H9 (cell line): ENCODE results near the gene EFHD1. TPM values are rescaled to one million over a fixed set of nuclear protein-coding genes. Genes with fewer than 3 reads are reported as not detected.
A peak's percentile ranks its signal among the peaks of the same experiment; 100 is the strongest.

Experiments used
- DNase-seq: peaks from one replicate; pipeline ENCODE4 v3.0.0-alpha.2; 2017
- H2AFZ ChIP-seq: one replicate; pipeline ENCODE4 v1.6.1; 2013; ENCODE audit warnings: mild to moderate bottlenecking, low read length, control low read depth, moderate library complexity
- H2AK5ac ChIP-seq: 2 replicates; pipeline ENCODE4 v1.6.1; 2013; ENCODE audit warnings: low read length, control low read depth, mixed read lengths; ENCODE audit not compliant: insufficient read length
- H2BK120ac ChIP-seq: one replicate; pipeline ENCODE4 v1.6.1; 2013; ENCODE audit warnings: low read depth, mild to moderate bottlenecking, low read length, control low read depth, inconsistent platforms; ENCODE audit not compliant: poor library complexity, severe bottlenecking
- H2BK12ac ChIP-seq: 2 replicates; pipeline ENCODE4 v1.6.1; 2013; ENCODE audit warnings: low read length, control low read depth, mixed read lengths, low read depth; ENCODE audit not compliant: insufficient read length
- H2BK15ac ChIP-seq: 2 replicates; pipeline ENCODE4 v1.6.1; 2013; ENCODE audit warnings: low read depth, low read length, control low read depth
- H2BK20ac ChIP-seq: one replicate; pipeline ENCODE4 v1.6.1; 2013; ENCODE audit warnings: low read depth, mild to moderate bottlenecking, low read length, control low read depth, inconsistent platforms; ENCODE audit not compliant: poor library complexity, severe bottlenecking
- H2BK5ac ChIP-seq: 2 replicates; pipeline ENCODE4 v1.6.1; 2013; ENCODE audit warnings: low read length, control low read depth, mixed read lengths; ENCODE audit not compliant: insufficient read length
- H3K14ac ChIP-seq: 2 replicates; pipeline ENCODE4 v1.6.1; 2013; ENCODE audit warnings: low read length, control low read depth; ENCODE audit not compliant: insufficient read depth
- H3K18ac ChIP-seq: 2 replicates; pipeline ENCODE4 v1.6.1; 2013; ENCODE audit warnings: low read depth, mild to moderate bottlenecking, mixed read lengths, low read length, control low read depth; ENCODE audit not compliant: insufficient read length
- H3K23ac ChIP-seq: 2 replicates; pipeline ENCODE4 v1.6.1; 2013; ENCODE audit warnings: low read length, control low read depth, mixed read lengths, low read depth; ENCODE audit not compliant: insufficient read length
- H3K23me2 ChIP-seq: 2 replicates; pipeline ENCODE4 v1.6.1; 2013; ENCODE audit warnings: low read depth, mild to moderate bottlenecking, mixed read lengths, low read length, control low read depth; ENCODE audit not compliant: insufficient read length, poor library complexity, severe bottlenecking
- H3K27ac ChIP-seq: 2 replicates; pipeline ENCODE4 v1.5.1; 2013; ENCODE audit warnings: low read length, control low read depth, mixed read lengths, low read depth; ENCODE audit not compliant: insufficient read length
- H3K27me3 ChIP-seq: 2 replicates; pipeline ENCODE4 v1.6.1; 2013; ENCODE audit warnings: low read length, control low read depth, inconsistent platforms; ENCODE audit not compliant: insufficient read depth
- H3K4ac ChIP-seq: 2 replicates; pipeline ENCODE4 v1.6.1; 2013; ENCODE audit warnings: low read depth, mild to moderate bottlenecking, control low read depth, inconsistent platforms, low read length, moderate library complexity
- H3K4me1 ChIP-seq: 2 replicates; pipeline ENCODE4 v1.6.1; 2013; ENCODE audit warnings: low read length, control low read depth, inconsistent platforms; ENCODE audit not compliant: insufficient read depth
- H3K4me2 ChIP-seq: 2 replicates; pipeline ENCODE4 v1.6.1; 2013; ENCODE audit warnings: low read length, control low read depth, mixed read lengths; ENCODE audit not compliant: insufficient read length, insufficient read depth
- H3K56ac ChIP-seq: 2 replicates; pipeline ENCODE4 v1.6.1; 2013; ENCODE audit warnings: low read depth, mild to moderate bottlenecking, mixed read lengths, low read length, control low read depth; ENCODE audit not compliant: insufficient read length
- H3K79me1 ChIP-seq: 2 replicates; pipeline ENCODE4 v1.6.1; 2013; ENCODE audit warnings: low read depth, mild to moderate bottlenecking, moderate library complexity, low read length, control low read depth, inconsistent platforms; ENCODE audit not compliant: insufficient read depth, poor library complexity, severe bottlenecking
- H3K79me2 ChIP-seq: 2 replicates; pipeline ENCODE4 v1.6.1; 2013; ENCODE audit warnings: low read length, control low read depth, inconsistent platforms; ENCODE audit not compliant: insufficient read depth
- H3K9ac ChIP-seq: 2 replicates; pipeline ENCODE4 v1.6.1; 2013; ENCODE audit warnings: low read length, control low read depth, mixed read lengths; ENCODE audit not compliant: insufficient read length; ENCODE audit errors: extremely low read depth
- H3K9me3 ChIP-seq: one replicate; pipeline ENCODE4 v1.6.1; 2013; ENCODE audit warnings: low read depth, low read length, inconsistent platforms; ENCODE audit not compliant: control insufficient read depth
- H3T11ph ChIP-seq: one replicate; pipeline ENCODE4 v1.6.1; 2013; ENCODE audit warnings: mild to moderate bottlenecking, low read length, control low read depth, inconsistent platforms
- H4K20me1 ChIP-seq: one replicate; pipeline ENCODE4 v1.6.1; 2013; ENCODE audit not compliant: control insufficient read depth, insufficient read length, insufficient read depth
- H4K5ac ChIP-seq: 2 replicates; pipeline ENCODE4 v1.6.1; 2013; ENCODE audit warnings: low read depth, mild to moderate bottlenecking, mixed read lengths, low read length, control low read depth; ENCODE audit not compliant: insufficient read length
- H4K8ac ChIP-seq: replicated peaks from 2 replicates; pipeline ENCODE4 v1.6.1; 2013; ENCODE audit warnings: low read length, control low read depth, mixed read lengths, low read depth; ENCODE audit not compliant: insufficient read length
- H4K91ac ChIP-seq: 2 replicates; pipeline ENCODE4 v1.6.1; 2013; ENCODE audit warnings: low read depth, mild to moderate bottlenecking, moderate library complexity, mixed read lengths, low read length, control low read depth; ENCODE audit not compliant: insufficient read length
- H3K27ac Mint-ChIP-seq, 3 experiments: 2 replicates in 2 of 3; 3 replicates in 1 of 3; pipeline ENCODE4 v1.8.0; 2020 to 2021; ENCODE audit warnings: mixed read lengths in 3 of 3, mild to moderate bottlenecking in 1 of 3, moderate library complexity in 1 of 3
- H3K27me3 Mint-ChIP-seq: 2 replicates; pipeline ENCODE4 v1.8.0; 2021; ENCODE audit warnings: low read depth, mild to moderate bottlenecking, moderate library complexity, mixed read lengths
- H3K36me3 Mint-ChIP-seq, 3 experiments: 2 replicates in 2 of 3; 3 replicates in 1 of 3; pipeline ENCODE4 v1.8.0; 2020 to 2021; ENCODE audit warnings: low read depth in 3 of 3, mixed read lengths in 3 of 3; ENCODE audit not compliant: insufficient read depth in 1 of 3
- H3K4me1 Mint-ChIP-seq, 2 experiments: 2 replicates each; pipeline ENCODE4 v1.8.0; 2020; ENCODE audit warnings: mixed read lengths in 2 of 2
- H3K4me3 Mint-ChIP-seq, 2 experiments: 2 replicates in 1 of 2; 3 replicates in 1 of 2; pipeline ENCODE4 v1.8.0; 2020 to 2021; ENCODE audit warnings: mild to moderate bottlenecking in 2 of 2, mixed read lengths in 2 of 2, moderate library complexity in 1 of 2
- H3K9me3 Mint-ChIP-seq, 2 experiments: 2 replicates in 1 of 2; 3 replicates in 1 of 2; pipeline ENCODE4 v1.8.0; 2020; ENCODE audit warnings: mild to moderate bottlenecking in 2 of 2, mixed read lengths in 2 of 2, moderate library complexity in 1 of 2
- WGBS: extraction: QIAGEN DNeasy Blood & Tissue Kit; methylation state at CpG from one replicate; pipeline ENCODE4 v1.1.7; 2013; ENCODE audit warnings: missing lambda C conversion rate, low lambda C conversion rate, mixed read lengths; ENCODE audit not compliant: insufficient read length; ENCODE audit errors: extremely low coverage; 5-methylcytosine and 5-hydroxymethylcytosine counted together
- total RNA-seq: library from RNA; stranded (reverse); gene quantifications from 2 replicates; pipeline ENCODE4 v1.2.1, GENCODE V29; 2021
- TF ChIP-seq, protein P1 (sequence below): fragments of 200-600 bp; sonication (generic); conservative IDR thresholded peaks from 3 replicates; pipeline ENCODE4 v1.8.0; 2021; ENCODE audit warnings: antibody characterized with exemption, mild to moderate bottlenecking

Gene EFHD1
- total RNA-seq, 1 experiment from 2014 or later = 2.8 TPM

- H2BK5ac ChIP-seq = no peak overlapping the region
- H3K9me3 Mint-ChIP-seq = peaks cover 0 to 5% of the 10 kb centered on the region in 2 experiments; a peak in 3 of 5 replicates
- DNase-seq = no peak
- no peak overlapping the region for H3T11ph ChIP-seq
- no peaks in the 10 kb centered on the region for H3K9me3 ChIP-seq
- H3K23ac ChIP-seq = no peak overlapping the region
- H4K8ac ChIP-seq = no peak overlapping the region
- H3K79me2 ChIP-seq = no peaks in the 10 kb centered on the region
- no peak overlapping the region for H2AK5ac ChIP-seq
- no peak overlapping the region for H2BK12ac ChIP-seq
- H2BK20ac ChIP-seq = no peak overlapping the region
- H3K56ac ChIP-seq = no peak overlapping the region
- peaks cover 3% of the 10 kb centered on the region for H3K23me2 ChIP-seq
- no peak overlapping the region for H3K4me3 Mint-ChIP-seq
- peak overlapping the region in 1 of 3 experiments; percentile 29; a peak in 1 of 7 replicates for H3K27ac Mint-ChIP-seq
- H3K4me1 Mint-ChIP-seq = no peaks in the 10 kb centered on the region; a peak in 1 of 4 replicates
- no peak overlapping the region for H2BK120ac ChIP-seq
- no peak overlapping the region for H3K18ac ChIP-seq
- H2AFZ ChIP-seq = no peak overlapping the region
- TF ChIP-seq, protein P1, sequence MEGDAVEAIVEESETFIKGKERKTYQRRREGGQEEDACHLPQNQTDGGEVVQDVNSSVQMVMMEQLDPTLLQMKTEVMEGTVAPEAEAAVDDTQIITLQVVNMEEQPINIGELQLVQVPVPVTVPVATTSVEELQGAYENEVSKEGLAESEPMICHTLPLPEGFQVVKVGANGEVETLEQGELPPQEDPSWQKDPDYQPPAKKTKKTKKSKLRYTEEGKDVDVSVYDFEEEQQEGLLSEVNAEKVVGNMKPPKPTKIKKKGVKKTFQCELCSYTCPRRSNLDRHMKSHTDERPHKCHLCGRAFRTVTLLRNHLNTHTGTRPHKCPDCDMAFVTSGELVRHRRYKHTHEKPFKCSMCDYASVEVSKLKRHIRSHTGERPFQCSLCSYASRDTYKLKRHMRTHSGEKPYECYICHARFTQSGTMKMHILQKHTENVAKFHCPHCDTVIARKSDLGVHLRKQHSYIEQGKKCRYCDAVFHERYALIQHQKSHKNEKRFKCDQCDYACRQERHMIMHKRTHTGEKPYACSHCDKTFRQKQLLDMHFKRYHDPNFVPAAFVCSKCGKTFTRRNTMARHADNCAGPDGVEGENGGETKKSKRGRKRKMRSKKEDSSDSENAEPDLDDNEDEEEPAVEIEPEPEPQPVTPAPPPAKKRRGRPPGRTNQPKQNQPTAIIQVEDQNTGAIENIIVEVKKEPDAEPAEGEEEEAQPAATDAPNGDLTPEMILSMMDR = no peak
- no CpG with 5 or more reads among the region's 8 CpGs for WGBS
- H3K27ac ChIP-seq = no peak overlapping the region
- no peaks in the 10 kb centered on the region for H3K4me1 ChIP-seq
- no peak overlapping the region for H4K5ac ChIP-seq
- no peak overlapping the region for H3K4ac ChIP-seq
- no peak overlapping the region for H3K14ac ChIP-seq
- H3K9ac ChIP-seq = no peak overlapping the region
- H3K27me3 ChIP-seq = no peaks in the 10 kb centered on the region
- H3K4me2 ChIP-seq = no peak overlapping the region
- H4K20me1 ChIP-seq = no peaks in the 10 kb centered on the region
- H3K36me3 Mint-ChIP-seq = no peaks in the 10 kb centered on the region
- no peak overlapping the region for H2BK15ac ChIP-seq
- H4K91ac ChIP-seq = no peak overlapping the region
- H3K27me3 Mint-ChIP-seq = peaks cover 4% of the 10 kb centered on the region
- no peaks in the 10 kb centered on the region for H3K79me1 ChIP-seq
These were observed 23.8 kb upstream of the EFHD1 start for GRCh38 chr2:232609607-232610006.
